Measurements from ENCODE around the gene RNASE11. TPM values are rescaled to one million over a fixed set of nuclear protein-coding genes. Genes with fewer than 3 reads are reported as not detected.

Gene RNASE11
- total RNA-seq (2022) (not detected in 2 replicates), Bru-seq, nascent RNA (not detected), BruChase-seq, experiment 1, labeled RNA remaining after a 6-hour chase (not detected), BruChase-seq, experiment 2, labeled RNA remaining after a 2-hour chase (not detected)
- long read RNA-seq, result 0 reads

GRCh38 chr14:20587489-20588154 is at the start of gene RNASE11:
Gene RNASE11 (minus strand): TSS chr14:20588001.
- BruUV-seq (replicated peaks), result no TSS peak
- TF ChIP-seq CTCF (IDR thresholded peaks at IDR 0.05; ENCODE audit: unreplicated experiment), result no peak
- H3K4me3 Mint-ChIP-seq (ENCODE audit: unreplicated experiment), result no peak within 1 kb of the TSS
- no peaks in the 10 kb centered on the region for H3K9me3 Mint-ChIP-seq (ENCODE audit: unreplicated experiment)
- no peak for DNase-seq (ENCODE audit: unreplicated experiment)
- intact Hi-C loops (cut with micrococcal nuclease), result no loop called here
- no peaks in the 10 kb centered on the region for H3K4me1 Mint-ChIP-seq (ENCODE audit: insufficient read depth, unreplicated experiment)
- POLR2A ChIA-PET, result no interaction called here
- no peak within 1 kb of the TSS for H3K27ac Mint-ChIP-seq (ENCODE audit: low read depth, unreplicated experiment)
- H3K27me3 Mint-ChIP-seq (ENCODE audit: insufficient read depth, unreplicated experiment), result peaks cover 40% of the 10 kb centered on the region
- CTCF ChIA-PET, result interaction anchor here (0.5 to 0.7 kb wide), 2 partner anchors 17 to 61 kb away, joined by 3 to 4 read pairs; no protein-coding TSS in a partner anchor
- no peaks in the 10 kb centered on the region for H3K36me3 Mint-ChIP-seq (ENCODE audit: insufficient read depth, unreplicated experiment)

- no TSS peak for BruUV-seq (replicated peaks)
- peaks cover 21% of the 10 kb centered on the region for H3K4me1 Mint-ChIP-seq (ENCODE audit: insufficient read depth, unreplicated experiment)
- CTCF ChIA-PET, result interaction anchor here (0.6 to 2.3 kb wide), 8 partner anchors 19 to 409 kb away, joined by 3 to 13 read pairs (median 5); partner anchors contain the start of gene RNASE7
- peak overlapping the region; percentile 74 for H3K4me3 Mint-ChIP-seq (ENCODE audit: unreplicated experiment)
- peak overlapping the region; percentile 48 for H3K27ac Mint-ChIP-seq (ENCODE audit: low read depth, unreplicated experiment)
- peaks cover 22% of the 10 kb centered on the region for H3K36me3 Mint-ChIP-seq (ENCODE audit: insufficient read depth, unreplicated experiment)
- POLR2A ChIA-PET, result interaction anchor here (2.4 to 6.8 kb wide), 3 partner anchors 20 to 50 kb away, joined by 14 to 123 read pairs (median 28); partner anchors contain the start of gene RNASE4
- peak; percentile 82 for DNase-seq (ENCODE audit: unreplicated experiment)
- H3K9me3 Mint-ChIP-seq (ENCODE audit: unreplicated experiment), result no peaks in the 10 kb centered on the region
- no peak for TF ChIP-seq CTCF (IDR thresholded peaks at IDR 0.05; ENCODE audit: unreplicated experiment)
- intact Hi-C loops (cut with micrococcal nuclease), result loop anchor here (5.0 kb wide), 1 partner anchor 339 kb away; no protein-coding TSS in a partner anchor
- no peaks in the 10 kb centered on the region for H3K27me3 Mint-ChIP-seq (ENCODE audit: insufficient read depth, unreplicated experiment)
Observed at GRCh38 chr14:20632831-20633691, 45.3 kb upstream of the RNASE11 start.

GRCh38 chr14:20632448-20632830 is 44.6 kb upstream of the RNASE11 start:
- H3K4me1 Mint-ChIP-seq (ENCODE audit: insufficient read depth, unreplicated experiment), result peaks cover 27% of the 10 kb centered on the region
- CTCF ChIA-PET, result interaction anchor here (0.6 to 2.3 kb wide), 8 partner anchors 18 to 410 kb away, joined by 3 to 13 read pairs (median 5); partner anchors contain the start of gene RNASE7
- intact Hi-C loops (cut with micrococcal nuclease), result loop anchor here (5.0 kb wide), 1 partner anchor 340 kb away; no protein-coding TSS in a partner anchor

More at GRCh38 chr14:20632448-20632830, 44.6 kb upstream of the RNASE11 start:
- Mint-ChIP-seq H3K4me3 (ENCODE audit: unreplicated experiment) (peak overlapping the region; percentile 74), H3K27ac (ENCODE audit: low read depth, unreplicated experiment) (peak overlapping the region; percentile 48), H3K36me3 (ENCODE audit: insufficient read depth, unreplicated experiment) (peaks cover 22% of the 10 kb centered on the region), H3K9me3 (ENCODE audit: unreplicated experiment) (no peaks in the 10 kb centered on the region), H3K27me3 (ENCODE audit: insufficient read depth, unreplicated experiment) (no peaks in the 10 kb centered on the region)
- DNase-seq (ENCODE audit: unreplicated experiment), result no peak
- POLR2A ChIA-PET, result interaction anchor here (0.7 to 6.8 kb wide), 5 partner anchors 12 to 300 kb away, joined by 3 to 123 read pairs (median 14); partner anchors contain the start of gene RNASE4
- TF ChIP-seq CTCF (IDR thresholded peaks at IDR 0.05; ENCODE audit: unreplicated experiment), result no peak
- BruUV-seq (replicated peaks), result no TSS peak

All from MCF 10A (cell line).